ENCODE data around the gene VPS16.
A peak's percentile ranks its signal among the peaks of the same experiment; 100 is the strongest.
"Not testable (repeated sequence)": the region's sequence is repeated elsewhere in the genome, so short reads cannot be mapped to it uniquely, and the experiment has no call there.

Gene VPS16

DNA sequence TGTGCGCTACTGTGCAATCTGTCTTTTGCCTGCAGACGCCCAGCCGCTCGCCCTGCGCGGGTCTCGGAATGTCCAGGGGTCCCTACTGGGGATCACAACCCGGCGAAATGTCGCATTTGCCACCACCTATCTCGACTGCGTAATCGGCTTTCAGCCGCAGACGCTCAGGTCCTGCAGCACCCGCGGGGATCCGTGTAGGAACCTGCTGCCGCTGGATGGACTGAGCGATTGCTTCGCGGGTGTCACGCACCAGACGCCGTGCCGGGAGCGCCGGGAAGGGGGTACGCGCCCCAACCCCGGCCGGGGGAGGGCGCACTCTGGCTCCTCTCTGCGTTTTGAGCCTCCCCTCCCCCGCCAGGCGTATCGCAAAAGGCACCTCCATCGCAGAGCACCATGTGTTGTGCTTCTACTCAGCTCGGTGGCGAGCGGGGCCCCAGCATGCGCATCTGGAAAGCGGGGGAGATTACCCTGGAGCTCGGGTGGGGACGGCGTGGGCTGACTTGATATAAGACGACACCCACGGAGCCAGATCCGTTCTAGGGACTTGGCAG lies 32.0 kb downstream of the VPS16 start:
- peak; percentile 71 to 79 for DNase-seq

GRCh38 chr20:2873010-2873746 lies 32.6 kb downstream of the VPS16 start, which contains the start of gene PTPRA:
Gene PTPRA, plus strand, starts transcription at chr20:2873481. Its CDS starts 90,797 bp downstream, at chr20:2964278.
- DNase-seq = peak; percentile 89 to 93

- DNase-seq = peak; percentile 48 to 69
Measured at GRCh38 chr20:2873747-2874041, 33.1 kb downstream of the VPS16 start.

DNA sequence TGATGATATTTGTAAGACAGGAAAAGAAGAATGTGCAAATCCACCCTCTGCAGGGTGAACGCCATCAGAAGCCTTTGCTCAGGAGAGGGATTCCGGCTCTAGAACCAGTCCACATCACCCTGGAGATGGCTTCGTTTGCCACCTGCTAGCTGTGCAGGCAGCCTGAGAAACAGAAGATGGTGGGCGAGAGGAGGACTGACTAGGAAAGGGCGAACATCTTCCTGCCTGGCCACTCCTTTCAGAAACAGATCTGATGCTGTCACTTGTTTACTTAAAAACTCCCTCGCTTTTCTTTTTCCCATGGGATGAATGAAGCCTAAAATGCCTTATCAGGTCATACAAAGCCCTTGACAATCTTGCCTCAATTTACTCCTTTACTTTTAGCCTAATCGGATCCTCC lies 33.9 kb downstream of the VPS16 start:
- peak in 1 of 2 donors; percentile 18 for DNase-seq

- no peak for DNase-seq
Measured at GRCh38 chr20:2875690-2876203, 35.2 kb downstream of the VPS16 start.

DNA sequence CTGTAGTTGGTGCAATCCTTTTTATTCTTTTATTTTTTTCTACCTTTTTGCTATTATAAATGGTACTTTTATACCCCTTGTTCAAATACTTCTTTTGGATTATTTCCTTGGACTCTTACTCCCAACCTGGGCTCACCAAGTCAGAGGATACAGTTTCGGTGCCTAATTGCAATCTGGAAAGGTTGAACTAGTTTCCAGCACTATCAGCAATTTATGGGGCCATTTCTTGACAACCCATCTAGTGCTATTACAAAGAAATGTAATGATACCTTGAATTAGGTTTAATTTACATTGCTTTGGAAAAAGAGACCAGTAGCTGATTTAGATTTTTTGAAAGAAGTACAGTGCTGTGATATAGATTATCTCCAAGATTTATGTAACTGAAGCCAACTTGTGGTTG lies 38.0 kb downstream of the VPS16 start:
- no peak for DNase-seq

DNA sequence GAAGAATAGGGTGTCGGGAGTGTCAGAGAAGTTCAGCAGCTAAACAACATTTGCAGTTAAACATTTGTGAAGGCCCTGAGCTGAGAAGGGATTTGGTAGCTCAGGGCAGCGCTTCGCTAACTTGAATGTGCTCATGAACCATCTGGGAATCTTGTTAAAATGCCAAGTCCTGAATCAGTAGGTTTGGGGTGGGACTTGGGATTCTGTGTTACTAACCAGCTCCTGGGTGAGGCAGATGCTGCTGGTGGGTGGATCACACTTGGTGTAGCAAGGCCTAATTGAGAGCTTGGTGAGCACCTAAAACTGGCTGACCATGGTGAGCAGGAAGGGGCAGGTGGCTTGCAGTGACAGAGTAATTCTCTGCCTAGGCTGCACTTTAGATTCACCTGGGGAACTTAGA lies 38.6 kb downstream of the VPS16 start:
- DNase-seq = no peak

GRCh38 chr20:2880650-2881049 lies 40.1 kb downstream of the VPS16 start:
- no peak for DNase-seq

DNA sequence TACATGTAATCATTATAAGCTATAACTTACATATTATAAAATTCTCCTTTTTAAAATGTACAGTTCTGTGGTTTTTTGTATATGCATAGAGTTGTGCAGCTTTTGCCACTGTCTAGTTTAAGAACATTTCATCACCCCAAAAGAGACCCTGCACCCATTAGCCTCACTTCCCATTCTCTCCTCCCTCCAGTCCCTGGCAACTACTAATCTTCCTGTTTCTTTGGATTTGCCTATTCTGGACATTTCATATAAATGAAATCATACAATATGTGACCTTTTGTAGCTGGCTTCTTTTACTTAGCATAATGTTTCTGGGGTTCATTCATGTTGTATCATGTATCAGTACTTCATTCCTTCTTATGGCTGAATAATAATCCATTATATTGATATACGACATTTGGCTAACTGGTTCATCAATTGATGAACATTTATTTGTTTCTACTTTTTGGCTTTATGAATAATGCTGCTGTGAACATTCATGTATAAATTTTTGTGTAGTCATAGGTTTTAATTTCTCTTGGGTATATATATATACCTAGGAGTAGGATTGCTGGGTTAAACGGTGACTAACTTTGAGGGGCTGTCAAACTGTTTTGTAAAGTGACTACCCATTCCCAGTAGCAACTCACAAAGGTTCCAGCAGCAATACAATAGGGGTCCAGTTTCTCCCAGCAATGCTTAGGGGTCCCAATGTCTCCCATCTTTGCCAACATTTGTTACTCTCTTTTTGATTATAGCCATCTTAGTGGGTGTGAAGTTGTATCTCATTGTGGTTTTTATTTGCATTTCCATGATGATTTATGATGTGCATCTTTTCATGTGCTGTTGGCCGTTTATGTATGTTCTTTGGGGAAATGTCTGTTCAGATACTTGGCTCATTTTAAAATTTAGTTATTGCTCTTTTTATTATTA lies 43.4 kb downstream of the VPS16 start:
- DNase-seq = no peak

DNA sequence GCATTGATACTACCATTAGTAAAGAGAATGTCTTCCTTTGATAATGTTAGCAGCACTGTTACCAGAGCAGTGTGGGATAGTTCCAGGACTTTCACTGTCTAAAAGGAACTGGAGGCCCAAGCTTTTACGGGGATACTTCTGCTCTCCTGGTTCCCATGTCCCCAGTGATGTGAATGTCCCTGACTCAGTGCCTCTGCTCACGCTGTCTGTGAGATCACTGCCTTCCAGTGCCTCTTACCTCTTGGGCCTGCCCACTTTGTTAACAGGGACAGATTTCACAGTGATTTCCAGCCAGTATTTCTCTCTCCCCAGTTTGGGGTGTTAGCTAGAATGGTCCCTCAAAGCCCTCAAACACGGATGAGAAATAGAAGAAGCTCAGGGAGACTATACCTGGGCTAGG lies 47.2 kb downstream of the VPS16 start:
- no peak for DNase-seq

DNA sequence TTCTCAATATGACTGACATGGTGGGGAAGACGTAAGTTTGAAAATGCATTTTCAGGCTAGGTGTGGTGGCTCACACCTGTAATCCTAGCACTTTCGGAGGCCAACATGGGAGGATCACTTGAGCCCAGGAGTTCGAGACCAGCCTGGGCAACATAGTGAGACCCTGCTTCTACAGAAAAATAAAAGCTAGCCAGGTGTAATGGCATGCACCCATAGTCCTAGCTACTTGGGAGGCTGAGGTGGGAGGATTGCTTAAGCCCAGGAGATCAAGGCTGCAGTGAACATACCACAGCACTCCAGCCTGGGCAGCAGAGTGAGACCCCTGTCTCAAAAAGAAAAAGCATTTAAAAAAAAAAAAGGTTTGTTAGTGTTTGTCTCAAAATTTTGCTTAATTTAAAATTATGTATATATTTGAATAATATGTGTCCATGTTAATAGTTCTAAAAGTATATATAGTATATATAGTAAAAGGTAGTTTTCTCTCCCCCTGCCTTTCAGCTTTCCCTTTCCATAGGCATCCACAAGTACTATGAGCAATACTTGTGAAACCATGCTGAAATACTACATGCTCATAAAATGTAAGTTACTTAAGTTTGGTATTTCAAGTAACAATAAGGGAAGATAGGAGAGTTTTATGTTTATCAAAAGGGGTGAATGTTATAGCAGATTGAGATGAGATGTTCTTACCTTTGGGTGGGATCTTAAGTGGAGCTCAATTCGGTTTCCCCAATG lies 47.8 kb downstream of the VPS16 start:
- no peak for DNase-seq

GRCh38 chr20:2889209-2889608 lies 48.7 kb downstream of the VPS16 start:
- no peak for DNase-seq

DNA sequence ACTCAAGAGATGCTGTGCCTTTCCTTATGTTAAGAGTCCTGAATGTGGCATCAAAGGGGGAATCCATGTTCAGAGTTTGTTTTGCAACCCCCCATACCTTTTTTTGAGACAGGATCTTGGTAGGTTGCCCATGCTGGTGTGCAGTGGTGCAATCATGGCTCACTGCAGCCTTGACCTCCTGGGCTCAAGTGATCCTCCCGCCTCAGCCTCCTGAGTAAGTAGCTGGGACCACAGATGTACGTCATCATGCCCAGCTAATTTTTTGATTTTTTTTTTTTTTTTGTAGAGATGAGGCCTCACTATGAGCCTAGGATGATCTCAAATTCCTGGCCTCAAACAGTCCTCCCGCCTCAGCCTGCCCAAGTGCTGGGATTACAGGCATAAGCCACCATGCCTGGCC lies 49.3 kb downstream of the VPS16 start:
- DNase-seq = no peak

- DNase-seq = no peak
Measured at GRCh38 chr20:2890742-2891141, 50.2 kb downstream of the VPS16 start.

DNA sequence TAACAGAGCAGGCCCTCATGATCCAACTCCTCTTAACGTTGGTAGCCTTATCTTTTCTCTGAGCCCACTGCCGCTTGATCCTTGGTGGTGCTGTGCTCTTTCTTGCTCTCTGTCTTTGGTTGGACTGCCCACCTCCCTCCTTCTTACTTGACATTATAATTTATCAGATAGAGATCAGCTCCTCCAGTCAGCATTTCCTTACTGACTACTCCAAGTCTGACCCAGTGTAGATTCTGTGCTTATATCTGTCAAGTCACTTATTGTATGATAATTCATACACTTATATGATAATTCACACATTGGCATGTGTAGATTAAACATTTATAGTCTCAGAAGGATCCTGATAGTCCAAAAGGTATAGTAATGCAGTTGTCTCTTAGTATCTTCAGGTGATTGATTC lies 50.8 kb downstream of the VPS16 start:
- no peak for DNase-seq

- DNase-seq = no peak
Measured at GRCh38 chr20:2892376-2892775, 51.8 kb downstream of the VPS16 start.

- no peak for DNase-seq
Measured at GRCh38 chr20:2894221-2894620, 53.7 kb downstream of the VPS16 start.

DNA sequence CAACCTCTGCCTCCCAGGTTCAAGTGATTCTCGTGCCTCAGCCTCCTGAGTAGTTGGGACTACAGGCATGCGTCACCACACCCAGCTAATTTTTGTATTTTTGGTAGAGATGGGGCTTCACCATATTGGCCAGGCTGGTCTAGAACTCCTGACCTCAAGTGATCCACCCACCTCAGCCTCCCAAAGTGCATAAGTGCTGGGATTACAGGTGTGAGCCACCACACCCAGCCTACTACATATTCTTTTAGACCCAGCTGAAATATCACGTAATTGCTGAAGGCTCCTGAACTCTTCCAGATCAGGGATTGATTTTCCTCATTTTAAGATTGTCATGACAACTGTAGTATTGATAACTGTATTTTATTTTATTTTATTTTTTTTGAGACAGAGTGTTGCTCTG lies 54.6 kb downstream of the VPS16 start:
- not testable (repeated sequence) for DNase-seq

- DNase-seq = no peak
Measured at GRCh38 chr20:2899243-2899642, 58.7 kb downstream of the VPS16 start.

GRCh38 chr20:2900845-2901592 lies 60.5 kb downstream of the VPS16 start:
- no peak for DNase-seq

GRCh38 chr20:2902291-2902690 lies 61.7 kb downstream of the VPS16 start:
- DNase-seq = no peak

DNA sequence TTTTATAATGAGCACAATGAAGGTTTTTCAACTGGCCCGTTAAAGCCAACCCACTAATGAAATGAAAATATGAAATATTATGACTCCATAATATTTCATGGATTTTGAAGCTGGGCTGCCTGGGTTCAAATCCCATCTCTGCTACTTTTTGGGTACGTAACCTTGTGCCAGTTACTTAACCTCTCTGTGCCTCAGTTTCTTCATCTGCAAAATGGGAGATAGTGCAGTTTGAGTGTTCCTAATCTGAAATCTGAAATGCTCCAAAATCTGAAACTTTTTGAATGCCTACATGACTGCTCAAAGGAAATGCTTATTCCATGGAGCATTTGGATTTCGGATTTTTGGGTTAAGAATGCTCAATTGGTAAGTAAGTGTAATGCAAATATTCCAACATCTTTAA lies 62.3 kb downstream of the VPS16 start:
- no peak for DNase-seq
